Measurements from ENCODE around the gene PCBP1.
"Not testable (repeated sequence)": the region's sequence is repeated elsewhere in the genome, so short reads cannot be mapped to it uniquely, and the experiment has no call there.

PCBP1 gene

DNA sequence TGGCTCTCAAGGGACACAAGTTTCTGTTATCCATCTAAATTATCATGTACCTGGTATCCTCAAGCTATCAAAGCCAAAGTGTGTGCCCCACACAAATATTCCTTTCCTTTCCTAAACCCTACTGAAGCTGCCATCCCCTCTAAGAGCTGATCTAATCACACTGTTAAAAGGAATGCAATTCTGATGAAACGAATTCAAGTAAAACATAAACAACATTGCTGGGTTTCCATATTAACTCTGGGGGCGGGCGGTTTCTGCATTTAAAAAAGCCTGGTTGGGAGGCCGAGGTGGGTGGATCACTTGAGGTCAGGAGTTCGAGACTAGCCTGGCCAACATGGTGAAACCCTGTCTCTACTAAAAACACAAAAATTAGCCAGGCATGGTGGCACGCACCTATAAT lies 41.9 kb upstream of the PCBP1 start:
- no peak overlapping the region for H3K4me3 ChIP-seq (replicated peaks in 1 of 2; ENCODE audit: low read depth in 2 of 2, low read length in 2 of 2)
- DNase-seq (ENCODE audit: low read depth in 2 of 2), result no peak
- TF ChIP-seq, protein P1, sequence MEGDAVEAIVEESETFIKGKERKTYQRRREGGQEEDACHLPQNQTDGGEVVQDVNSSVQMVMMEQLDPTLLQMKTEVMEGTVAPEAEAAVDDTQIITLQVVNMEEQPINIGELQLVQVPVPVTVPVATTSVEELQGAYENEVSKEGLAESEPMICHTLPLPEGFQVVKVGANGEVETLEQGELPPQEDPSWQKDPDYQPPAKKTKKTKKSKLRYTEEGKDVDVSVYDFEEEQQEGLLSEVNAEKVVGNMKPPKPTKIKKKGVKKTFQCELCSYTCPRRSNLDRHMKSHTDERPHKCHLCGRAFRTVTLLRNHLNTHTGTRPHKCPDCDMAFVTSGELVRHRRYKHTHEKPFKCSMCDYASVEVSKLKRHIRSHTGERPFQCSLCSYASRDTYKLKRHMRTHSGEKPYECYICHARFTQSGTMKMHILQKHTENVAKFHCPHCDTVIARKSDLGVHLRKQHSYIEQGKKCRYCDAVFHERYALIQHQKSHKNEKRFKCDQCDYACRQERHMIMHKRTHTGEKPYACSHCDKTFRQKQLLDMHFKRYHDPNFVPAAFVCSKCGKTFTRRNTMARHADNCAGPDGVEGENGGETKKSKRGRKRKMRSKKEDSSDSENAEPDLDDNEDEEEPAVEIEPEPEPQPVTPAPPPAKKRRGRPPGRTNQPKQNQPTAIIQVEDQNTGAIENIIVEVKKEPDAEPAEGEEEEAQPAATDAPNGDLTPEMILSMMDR (IDR thresholded peaks at IDR 0.05; ENCODE audit: low read depth, low read length), result no peak

- no peak overlapping the region for H3K4me3 ChIP-seq (replicated peaks in 1 of 2; ENCODE audit: low read depth in 2 of 2, low read length in 2 of 2)
- no peak for DNase-seq (ENCODE audit: low read depth in 2 of 2)
- TF ChIP-seq, protein P1 (IDR thresholded peaks at IDR 0.05; ENCODE audit: low read depth, low read length), result no peak
These were observed 41.3 kb upstream of the PCBP1 start for GRCh38 chr2:70045932-70046331.

DNA sequence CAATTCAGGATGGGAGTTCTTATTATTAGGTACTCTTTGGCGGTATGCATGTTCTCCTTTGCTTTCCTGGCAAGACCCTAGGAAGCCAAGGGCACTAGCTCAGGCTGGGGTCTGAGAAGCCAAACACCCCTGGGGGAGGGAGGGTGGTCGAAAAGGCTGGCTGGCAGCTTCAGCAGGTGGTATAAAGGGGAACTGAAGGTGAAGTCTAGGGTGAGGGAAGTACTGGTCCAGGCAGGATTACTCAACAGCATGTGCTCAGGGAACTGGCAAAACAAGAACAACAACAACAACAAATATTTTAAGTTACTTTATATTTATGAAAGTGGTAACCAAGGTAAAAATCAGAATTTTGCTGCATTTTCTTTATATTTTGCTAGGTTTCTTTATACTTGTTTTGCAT lies 40.7 kb upstream of the PCBP1 start:
- H3K4me3 ChIP-seq (replicated peaks in 1 of 2; ENCODE audit: low read depth in 2 of 2, low read length in 2 of 2), result no peak overlapping the region
- TF ChIP-seq, protein P1 (IDR thresholded peaks at IDR 0.05; ENCODE audit: low read depth, low read length), result no peak
- no peak for DNase-seq (ENCODE audit: low read depth in 2 of 2)

GRCh38 chr2:70047451-70047850 lies 39.8 kb upstream of the PCBP1 start:
- DNase-seq (ENCODE audit: low read depth in 2 of 2), result no peak
- TF ChIP-seq, protein P1 (IDR thresholded peaks at IDR 0.05; ENCODE audit: low read depth, low read length), result no peak
- H3K4me3 ChIP-seq (replicated peaks in 1 of 2; ENCODE audit: low read depth in 2 of 2, low read length in 2 of 2), result no peak overlapping the region

- TF ChIP-seq, protein P1 (IDR thresholded peaks at IDR 0.05; ENCODE audit: low read depth, low read length), result no peak
- no peak for DNase-seq (ENCODE audit: low read depth in 2 of 2)
These were observed 38.0 kb upstream of the PCBP1 start for GRCh38 chr2:70049255-70049654.

DNA sequence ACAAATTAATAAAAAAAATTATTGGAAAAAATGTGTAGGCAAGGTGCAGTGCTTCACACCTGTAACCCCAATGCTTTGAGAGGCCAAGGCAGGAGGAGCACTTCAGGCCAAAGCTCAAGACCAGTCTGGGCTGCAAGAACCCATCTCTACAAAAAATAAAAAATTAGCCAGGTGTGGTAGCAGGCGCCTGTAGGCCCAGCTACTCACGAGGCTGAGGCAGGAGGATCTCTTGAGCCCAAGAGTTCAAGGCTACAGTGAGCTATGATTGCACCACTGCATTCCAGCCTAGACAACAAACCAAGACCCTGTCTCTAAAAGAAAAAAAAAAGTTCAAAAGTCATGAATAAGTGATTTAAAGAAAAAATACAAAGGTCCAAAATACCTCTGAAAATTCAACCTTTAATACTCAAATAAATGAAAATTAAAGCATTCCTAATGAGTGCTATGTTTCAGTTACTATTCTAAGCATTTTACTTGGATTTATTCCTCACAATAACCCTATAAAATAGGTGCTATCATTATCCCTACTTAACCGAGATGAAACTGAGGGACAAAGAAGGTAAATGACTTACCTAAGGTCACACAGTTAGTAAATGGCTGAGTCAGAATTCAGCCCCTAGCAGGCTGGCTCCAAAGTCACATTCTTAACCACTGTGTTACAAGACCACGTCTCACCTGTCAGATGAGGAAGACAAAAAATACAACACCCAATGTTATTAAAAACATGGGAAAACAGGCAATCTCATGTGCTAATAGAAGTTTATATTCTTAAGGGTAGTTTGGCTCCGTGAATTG lies 36.4 kb upstream of the PCBP1 start:
- no peak for DNase-seq (ENCODE audit: low read depth in 2 of 2)
- no peak overlapping the region for H3K4me3 ChIP-seq (replicated peaks in 1 of 2; ENCODE audit: low read depth in 2 of 2, low read length in 2 of 2)
- TF ChIP-seq, protein P1 (IDR thresholded peaks at IDR 0.05; ENCODE audit: low read depth, low read length), result no peak

More at GRCh38 chr2:70049255-70049654, 38.0 kb upstream of the PCBP1 start:
- no peak overlapping the region for H3K4me3 ChIP-seq (replicated peaks in 1 of 2; ENCODE audit: low read depth in 2 of 2, low read length in 2 of 2)

- not testable (repeated sequence) for DNase-seq (ENCODE audit: low read depth in 2 of 2); H3K4me3 ChIP-seq (replicated peaks in 1 of 2; ENCODE audit: low read depth in 2 of 2, low read length in 2 of 2)
These were observed 32.0 kb upstream of the PCBP1 start for GRCh38 chr2:70055259-70055658.
